Upper lobe of left lung (tissue), 4 donors: ENCODE data around the gene PRLR.

Experiments
- CTCF ChIP-seq, 6 experiments: fragments of 450-650 bp in 4 of 6; fragments of 200-600 bp in 2 of 6; sonication (generic) in 2 of 6; IDR thresholded peaks; one replicate each; pipeline ENCODE4 v1.5.1; 2016 to 2019; ENCODE audit warnings: antibody characterized with exemption in 6 of 6
- POLR2AphosphoS5 ChIP-seq, 2 donors: sonication (generic); formaldehyde crosslinking; IDR thresholded peaks; one replicate each; pipeline ENCODE4 v1.5.1; 2017; ENCODE audit warnings: antibody characterized with exemption in 2 of 2

GRCh38 chr5:35246900-35247647, 16.8 kb upstream of the PRLR start:
- TF ChIP-seq CTCF (IDR thresholded peaks at IDR 0.05) (no peak), POLR2AphosphoS5 (IDR thresholded peaks at IDR 0.05) (no peak)
